IPS DF 4.7 (cell line): Measurements from ENCODE around the gene SUN1.

Experiments used
- DNase-seq: peaks from one replicate; pipeline ENCODE4 v3.0.0-alpha.2; 2013; ENCODE audit warnings: low spot score; ENCODE audit errors: extremely low read depth

SUN1 gene

GRCh38 chr7:876077-876971 is 44.0 kb downstream of the SUN1 start, which contains the start of gene GET4:
Gene GET4, plus strand, starts transcription at chr7:876554. Its CDS starts 92 bp downstream, at chr7:876646.
- DNase-seq, result peak; percentile 22

DNA sequence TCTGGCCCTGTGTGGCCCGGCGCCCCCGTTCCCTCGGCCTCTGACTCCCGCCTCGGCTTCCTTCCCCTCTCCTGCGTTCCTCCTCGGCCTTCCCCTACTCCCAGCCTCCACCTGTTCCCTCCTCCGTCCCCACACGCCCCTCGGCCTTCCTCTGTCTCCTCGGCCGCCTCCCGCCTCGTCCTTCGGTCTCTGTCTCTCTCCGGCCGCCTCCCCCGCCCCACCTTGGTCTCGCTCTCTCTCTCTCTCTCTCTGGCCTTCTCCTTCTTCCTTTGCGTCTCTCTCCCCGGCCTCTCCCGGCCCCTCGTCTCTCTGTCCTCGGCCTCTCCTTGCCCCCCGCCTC is 44.7 kb downstream of the SUN1 start:
- DNase-seq, result no peak

- DNase-seq, result no peak
Observed at GRCh38 chr7:877312-878232, 45.3 kb downstream of the SUN1 start.

GRCh38 chr7:879093-879492 is 46.8 kb downstream of the SUN1 start:
- DNase-seq, result no peak

DNA sequence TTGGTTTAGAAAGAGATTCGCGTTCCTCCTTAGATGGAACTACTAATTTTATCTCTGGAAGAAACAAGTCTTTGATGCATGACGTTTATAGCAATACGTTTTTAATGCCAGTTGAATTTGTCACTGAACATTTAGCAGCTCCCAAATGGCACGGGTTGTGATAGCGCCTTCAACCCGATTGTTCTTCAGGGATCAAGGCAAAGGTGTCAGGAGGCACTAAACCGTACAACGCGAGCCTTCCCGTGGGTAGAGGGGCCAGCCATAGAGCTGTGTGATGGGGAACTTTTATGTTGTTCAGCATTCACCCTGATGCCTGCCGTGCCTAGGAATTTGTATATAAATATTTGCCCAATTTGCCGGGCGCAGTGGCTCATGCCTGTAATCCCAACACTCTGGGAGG is 47.4 kb downstream of the SUN1 start:
- no peak for DNase-seq

DNA sequence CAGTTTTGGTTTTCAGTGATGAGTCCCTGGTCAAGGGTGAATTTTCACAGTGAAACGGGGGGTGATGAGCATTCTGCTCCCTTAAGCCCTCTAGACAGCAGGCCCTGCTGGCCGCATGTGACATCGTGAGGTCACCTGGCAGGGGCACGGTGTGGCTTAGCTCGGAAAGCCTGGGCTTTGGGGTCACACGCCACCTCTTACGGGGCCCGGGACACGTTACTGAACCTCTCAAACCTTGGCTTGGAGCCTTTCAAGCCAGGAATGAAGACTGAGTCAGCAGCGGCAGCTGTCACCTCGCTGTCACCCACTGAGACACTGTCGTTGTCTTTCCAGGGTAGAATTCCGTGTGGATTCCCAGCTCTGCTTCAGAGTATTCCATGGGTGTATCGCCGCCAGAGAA is 48.2 kb downstream of the SUN1 start:
- DNase-seq, result no peak

GRCh38 chr7:881441-882234 is 49.4 kb downstream of the SUN1 start:
- DNase-seq, result no peak

- no peak for DNase-seq
Observed at GRCh38 chr7:882336-883035, 50.2 kb downstream of the SUN1 start.

- no peak for DNase-seq
Observed at GRCh38 chr7:883055-884021, 51.1 kb downstream of the SUN1 start.

- no peak for DNase-seq
Observed at GRCh38 chr7:884191-885003, 52.1 kb downstream of the SUN1 start.

GRCh38 chr7:885261-885892 is 53.1 kb downstream of the SUN1 start:
- DNase-seq, result no peak

GRCh38 chr7:885893-886625 is 53.8 kb downstream of the SUN1 start:
- DNase-seq, result no peak

GRCh38 chr7:886626-887487 is 54.6 kb downstream of the SUN1 start:
- no peak for DNase-seq

DNA sequence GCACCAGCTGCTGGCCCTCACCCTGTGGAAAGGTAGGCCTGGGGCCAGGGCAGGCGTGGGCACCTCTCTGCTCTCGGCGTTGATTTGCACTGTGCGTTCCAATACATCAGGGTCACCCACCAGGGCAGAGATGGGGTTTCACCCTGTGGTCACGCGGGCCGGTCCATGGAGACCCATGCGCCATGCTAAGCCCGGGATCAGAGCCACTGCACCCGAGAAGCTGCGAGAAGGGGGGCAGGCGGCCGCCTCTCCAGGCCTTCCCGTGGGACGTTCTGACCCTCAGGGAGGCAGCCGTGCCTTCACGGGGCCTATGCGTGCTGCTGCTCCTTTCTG is 55.2 kb downstream of the SUN1 start:
- no peak for DNase-seq

DNA sequence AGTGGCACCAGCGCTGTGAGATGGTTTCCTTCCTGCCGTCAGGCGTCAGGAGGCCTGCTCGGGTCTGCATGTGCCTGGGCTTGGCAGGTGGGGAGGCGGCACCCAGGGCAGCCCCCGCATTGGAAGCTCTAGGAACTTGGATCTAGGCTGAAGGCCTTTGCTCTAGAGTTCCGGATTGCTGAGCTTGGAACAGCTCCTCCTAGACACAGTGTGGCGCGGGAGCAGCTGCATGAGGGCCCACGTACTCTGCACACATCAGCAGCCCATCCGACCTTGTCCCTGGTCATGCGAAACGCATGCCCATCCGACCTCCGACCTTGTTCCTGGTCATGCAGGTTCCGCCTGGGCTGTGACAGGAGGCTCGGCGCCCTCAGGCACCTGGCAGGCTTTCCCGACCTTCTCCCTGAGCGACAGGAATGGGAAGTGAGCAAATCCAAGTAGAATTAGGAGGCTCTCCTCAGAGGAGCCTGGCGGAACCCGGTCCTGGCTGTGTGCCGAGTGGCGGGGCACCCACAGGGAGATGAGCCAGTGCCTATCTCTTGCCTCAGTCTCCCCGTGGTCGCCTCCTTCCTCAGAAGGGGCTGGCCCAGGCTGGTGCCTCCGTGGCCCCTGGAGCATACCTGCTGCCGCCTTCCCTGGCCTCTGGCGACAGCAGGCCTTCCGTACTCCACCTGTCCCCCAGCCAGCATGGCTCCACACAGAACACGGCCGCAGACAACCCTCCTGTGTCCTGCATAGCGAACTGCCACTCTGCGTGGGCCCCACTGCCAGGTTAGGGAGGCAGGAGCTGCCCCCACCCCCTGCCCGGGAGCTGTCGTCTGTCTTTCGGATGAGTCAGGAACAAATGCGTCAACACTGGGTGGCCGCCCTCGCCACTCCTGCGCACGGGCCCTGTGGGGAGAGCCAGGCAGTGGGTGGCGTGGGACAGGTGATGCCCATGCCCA is 56.1 kb downstream of the SUN1 start:
- no peak for DNase-seq

DNA sequence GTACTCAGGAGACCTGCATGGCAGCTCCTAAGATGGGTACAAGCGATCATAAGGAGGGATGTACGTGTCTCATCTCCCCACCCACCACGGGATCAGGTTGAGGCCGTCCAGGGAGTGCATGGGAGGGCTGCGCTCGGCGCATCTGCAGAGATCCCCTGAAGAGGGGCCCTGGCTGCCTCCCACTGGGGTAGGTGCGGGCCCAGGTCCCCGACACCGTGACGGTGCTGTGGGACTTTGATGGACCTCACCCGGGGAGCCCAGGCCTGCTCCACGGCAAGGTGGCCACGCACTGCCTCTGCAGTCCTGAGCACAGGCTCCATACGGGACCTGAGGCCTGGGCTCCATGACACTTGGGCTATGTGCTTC is 56.7 kb downstream of the SUN1 start:
- DNase-seq, result no peak
